ENCODE results near the gene PPIL4.

DNA sequence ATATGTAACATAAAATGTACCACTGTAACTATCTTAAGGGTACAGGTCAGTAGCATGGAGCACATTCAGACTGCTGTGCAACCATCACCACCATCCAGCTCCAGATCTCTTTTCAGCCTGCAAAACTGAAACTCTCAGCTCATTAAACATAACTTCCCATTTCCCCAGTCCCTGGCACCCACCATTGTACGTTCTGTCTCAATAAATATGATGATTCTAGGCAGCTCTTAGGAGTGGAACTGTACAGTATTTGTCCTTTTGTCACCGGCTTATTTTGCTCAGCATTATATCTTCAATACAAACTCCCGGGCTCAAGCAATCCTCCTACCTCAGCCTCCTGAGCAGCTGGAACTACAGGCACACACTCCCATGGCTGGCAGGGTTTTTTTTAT is 62.5 kb downstream of the PPIL4 start:
- TF ChIP-seq, protein P1, sequence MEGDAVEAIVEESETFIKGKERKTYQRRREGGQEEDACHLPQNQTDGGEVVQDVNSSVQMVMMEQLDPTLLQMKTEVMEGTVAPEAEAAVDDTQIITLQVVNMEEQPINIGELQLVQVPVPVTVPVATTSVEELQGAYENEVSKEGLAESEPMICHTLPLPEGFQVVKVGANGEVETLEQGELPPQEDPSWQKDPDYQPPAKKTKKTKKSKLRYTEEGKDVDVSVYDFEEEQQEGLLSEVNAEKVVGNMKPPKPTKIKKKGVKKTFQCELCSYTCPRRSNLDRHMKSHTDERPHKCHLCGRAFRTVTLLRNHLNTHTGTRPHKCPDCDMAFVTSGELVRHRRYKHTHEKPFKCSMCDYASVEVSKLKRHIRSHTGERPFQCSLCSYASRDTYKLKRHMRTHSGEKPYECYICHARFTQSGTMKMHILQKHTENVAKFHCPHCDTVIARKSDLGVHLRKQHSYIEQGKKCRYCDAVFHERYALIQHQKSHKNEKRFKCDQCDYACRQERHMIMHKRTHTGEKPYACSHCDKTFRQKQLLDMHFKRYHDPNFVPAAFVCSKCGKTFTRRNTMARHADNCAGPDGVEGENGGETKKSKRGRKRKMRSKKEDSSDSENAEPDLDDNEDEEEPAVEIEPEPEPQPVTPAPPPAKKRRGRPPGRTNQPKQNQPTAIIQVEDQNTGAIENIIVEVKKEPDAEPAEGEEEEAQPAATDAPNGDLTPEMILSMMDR (conservative IDR thresholded peaks at IDR 0.05; ENCODE audit: low read depth, low read length), result no peak
- no peak for TF ChIP-seq EZH2 (IDR thresholded peaks at IDR 0.05; ENCODE audit: borderline replicate concordance, low read depth, low read length, poor library complexity, severe bottlenecking)

Measured in A673 (cell line).